IPS DF 6.9 (cell line): ENCODE measurements around the gene EPG5.

Source experiments
- DNase-seq: peaks from one replicate; pipeline ENCODE4 v3.0.0-alpha.2; 2013; ENCODE audit warnings: low read depth, low spot score
- H3K27ac ChIP-seq: one replicate; pipeline ENCODE4 v1.5.1; 2013; ENCODE audit warnings: low read length, control low read depth
- H3K27me3 ChIP-seq: 2 replicates; pipeline ENCODE4 v1.6.1; 2013; ENCODE audit warnings: mild to moderate bottlenecking, low read length; ENCODE audit not compliant: control insufficient read depth, insufficient read depth
- H3K36me3 ChIP-seq: 2 replicates; pipeline ENCODE4 v1.6.1; 2013; ENCODE audit warnings: low read length; ENCODE audit not compliant: control insufficient read depth, insufficient read depth
- H3K4me1 ChIP-seq: 2 replicates; pipeline ENCODE4 v1.6.1; 2013; ENCODE audit warnings: low read length; ENCODE audit not compliant: control insufficient read depth, insufficient read depth
- H3K4me3 ChIP-seq: 2 replicates; pipeline ENCODE4 v1.5.1; 2013; ENCODE audit warnings: mild to moderate bottlenecking, low read length
- H3K9me3 ChIP-seq: 2 replicates; pipeline ENCODE4 v1.6.1; 2013; ENCODE audit warnings: low read length, inconsistent platforms; ENCODE audit not compliant: control insufficient read depth, insufficient read depth
- WGBS: extraction: QIAGEN DNeasy Blood & Tissue Kit; methylation state at CpG from one replicate; pipeline ENCODE4 v1.1.7; 2013; ENCODE audit warnings: mixed read lengths, missing lambda C conversion rate; ENCODE audit not compliant: insufficient read length, insufficient coverage; 5-methylcytosine and 5-hydroxymethylcytosine counted together

EPG5 gene

GRCh38 chr18:45871431-45872084, 95.6 kb downstream of the EPG5 start:
- H3K4me3 ChIP-seq = no peak overlapping the region
- H3K4me1 ChIP-seq = no peaks in the 10 kb centered on the region
- no peaks in the 10 kb centered on the region for H3K9me3 ChIP-seq
- no peaks in the 10 kb centered on the region for H3K27me3 ChIP-seq
- WGBS = no CpG with 5 or more reads among the region's 5 CpGs
- H3K36me3 ChIP-seq = peaks cover 5% of the 10 kb centered on the region; the same call in 1 of the 2 replicates
- DNase-seq = no peak
- no peak overlapping the region for H3K27ac ChIP-seq

- no peak overlapping the region for H3K4me3 ChIP-seq
- no peaks in the 10 kb centered on the region for H3K4me1 ChIP-seq
- WGBS = no CpG with 5 or more reads among the region's 7 CpGs
- no peak for DNase-seq
- no peaks in the 10 kb centered on the region for H3K9me3 ChIP-seq
- no peaks in the 10 kb centered on the region for H3K27me3 ChIP-seq
- peaks cover 7% of the 10 kb centered on the region; the same call in 1 of the 2 replicates for H3K36me3 ChIP-seq
- H3K27ac ChIP-seq = no peak overlapping the region
These were observed 96.7 kb downstream of the EPG5 start for GRCh38 chr18:45870419-45870818.

- DNase-seq = no peak
- WGBS = no CpG with 5 or more reads among the region's 5 CpGs
- Histone ChIP-seq H3K4me1 (no peaks in the 10 kb centered on the region), H3K9me3 (no peaks in the 10 kb centered on the region), H3K4me3 (no peak overlapping the region), H3K27me3 (no peaks in the 10 kb centered on the region), H3K36me3 (peaks cover 6% of the 10 kb centered on the region; the same call in 1 of the 2 replicates), H3K27ac (no peak overlapping the region)
These were observed 101.7 kb downstream of the EPG5 start for GRCh38 chr18:45865466-45865865.

- Histone ChIP-seq H3K4me3 (no peak overlapping the region), H3K27ac (no peak overlapping the region), H3K27me3 (no peaks in the 10 kb centered on the region), H3K4me1 (no peaks in the 10 kb centered on the region), H3K36me3 (peaks cover 6% of the 10 kb centered on the region; the same call in 1 of the 2 replicates), H3K9me3 (no peaks in the 10 kb centered on the region)
- no CpG with 5 or more reads among the region's 5 CpGs for WGBS
- DNase-seq = no peak
These were observed 103.0 kb downstream of the EPG5 start for GRCh38 chr18:45864081-45864480.

GRCh38 chr18:45863469-45863868, 103.7 kb downstream of the EPG5 start:
- WGBS = no CpG with 5 or more reads among the region's 1 CpG
- DNase-seq = no peak
- Histone ChIP-seq H3K4me1 (no peaks in the 10 kb centered on the region), H3K36me3 (peaks cover 6% of the 10 kb centered on the region; the same call in 1 of the 2 replicates), H3K9me3 (no peaks in the 10 kb centered on the region), H3K4me3 (no peak overlapping the region), H3K27ac (no peak overlapping the region), H3K27me3 (no peaks in the 10 kb centered on the region)

- 100% methylated on average over 1 of the region's 1 CpG for WGBS
- Histone ChIP-seq H3K36me3 (peaks cover 9% of the 10 kb centered on the region; the same call in 1 of the 2 replicates), H3K9me3 (no peaks in the 10 kb centered on the region), H3K27me3 (no peaks in the 10 kb centered on the region), H3K27ac (no peak overlapping the region), H3K4me1 (no peaks in the 10 kb centered on the region), H3K4me3 (no peak overlapping the region)
- DNase-seq = no peak
These were observed 105.2 kb downstream of the EPG5 start for GRCh38 chr18:45861926-45862325.

- Histone ChIP-seq H3K4me1 (no peaks in the 10 kb centered on the region), H3K27ac (no peak overlapping the region), H3K4me3 (no peak overlapping the region), H3K36me3 (peaks cover 4% of the 10 kb centered on the region; the same call in 1 of the 2 replicates), H3K9me3 (no peaks in the 10 kb centered on the region), H3K27me3 (no peaks in the 10 kb centered on the region)
- DNase-seq = no peak
- WGBS = no CpG with 5 or more reads among the region's 3 CpGs
These were observed 106.2 kb downstream of the EPG5 start for GRCh38 chr18:45860971-45861370.

GRCh38 chr18:45860492-45860891, 106.6 kb downstream of the EPG5 start:
- no peaks in the 10 kb centered on the region for H3K9me3 ChIP-seq
- H3K27me3 ChIP-seq = no peaks in the 10 kb centered on the region
- H3K36me3 ChIP-seq = peaks cover 5% of the 10 kb centered on the region; the same call in 1 of the 2 replicates
- DNase-seq = no peak
- no CpG with 5 or more reads among the region's 4 CpGs for WGBS
- H3K27ac ChIP-seq = no peak overlapping the region
- H3K4me3 ChIP-seq = no peak overlapping the region
- H3K4me1 ChIP-seq = no peaks in the 10 kb centered on the region

- Histone ChIP-seq H3K27ac (no peak overlapping the region), H3K36me3 (peaks cover 5% of the 10 kb centered on the region; the same call in 1 of the 2 replicates), H3K9me3 (no peaks in the 10 kb centered on the region), H3K4me3 (no peak overlapping the region), H3K27me3 (no peaks in the 10 kb centered on the region), H3K4me1 (no peaks in the 10 kb centered on the region)
- no peak for DNase-seq
- WGBS = no CpG with 5 or more reads among the region's 3 CpGs
These were observed 107.8 kb downstream of the EPG5 start for GRCh38 chr18:45859334-45859733.

- peaks cover 5% of the 10 kb centered on the region; the same call in 1 of the 2 replicates for H3K36me3 ChIP-seq
These were observed 110.6 kb downstream of the EPG5 start for GRCh38 chr18:45856531-45856930.

More at GRCh38 chr18:45856531-45856930, 110.6 kb downstream of the EPG5 start:
- H3K4me1 ChIP-seq = no peaks in the 10 kb centered on the region
- WGBS = no CpG with 5 or more reads among the region's 4 CpGs
- H3K4me3 ChIP-seq = no peak overlapping the region
- H3K27me3 ChIP-seq = no peaks in the 10 kb centered on the region
- H3K9me3 ChIP-seq = no peaks in the 10 kb centered on the region
- DNase-seq = no peak
- no peak overlapping the region for H3K27ac ChIP-seq
